Measurements from ENCODE around the gene VARS1.
"Not testable (repeated sequence)": the region's sequence is repeated elsewhere in the genome, so short reads cannot be mapped to it uniquely, and the experiment has no call there.

The VARS1 gene

DNA sequence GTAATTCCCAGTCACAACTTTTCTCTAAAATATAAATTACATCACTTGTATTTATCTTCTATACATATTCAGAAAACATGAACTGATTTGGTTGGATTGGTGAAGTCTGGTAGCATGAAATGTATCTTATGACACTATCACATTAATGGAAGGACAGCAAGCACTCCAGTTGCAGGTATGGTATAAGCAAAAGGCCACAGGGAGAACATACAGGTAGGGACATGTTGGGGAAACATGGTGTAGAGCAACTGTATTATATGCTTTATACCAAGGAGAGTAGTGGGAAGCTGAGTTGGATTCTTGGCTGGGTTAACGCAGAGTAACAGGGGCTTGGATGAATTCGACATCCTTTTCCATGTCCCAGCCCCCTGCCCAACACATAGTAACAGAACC is 1.4 kb upstream of the VARS1 start:
- no peak overlapping the region for H3K4me3 ChIP-seq (ENCODE audit: low read depth, low read length)
- DNase-seq (ENCODE audit: low read depth), result no peak
- TF ChIP-seq, protein P1, sequence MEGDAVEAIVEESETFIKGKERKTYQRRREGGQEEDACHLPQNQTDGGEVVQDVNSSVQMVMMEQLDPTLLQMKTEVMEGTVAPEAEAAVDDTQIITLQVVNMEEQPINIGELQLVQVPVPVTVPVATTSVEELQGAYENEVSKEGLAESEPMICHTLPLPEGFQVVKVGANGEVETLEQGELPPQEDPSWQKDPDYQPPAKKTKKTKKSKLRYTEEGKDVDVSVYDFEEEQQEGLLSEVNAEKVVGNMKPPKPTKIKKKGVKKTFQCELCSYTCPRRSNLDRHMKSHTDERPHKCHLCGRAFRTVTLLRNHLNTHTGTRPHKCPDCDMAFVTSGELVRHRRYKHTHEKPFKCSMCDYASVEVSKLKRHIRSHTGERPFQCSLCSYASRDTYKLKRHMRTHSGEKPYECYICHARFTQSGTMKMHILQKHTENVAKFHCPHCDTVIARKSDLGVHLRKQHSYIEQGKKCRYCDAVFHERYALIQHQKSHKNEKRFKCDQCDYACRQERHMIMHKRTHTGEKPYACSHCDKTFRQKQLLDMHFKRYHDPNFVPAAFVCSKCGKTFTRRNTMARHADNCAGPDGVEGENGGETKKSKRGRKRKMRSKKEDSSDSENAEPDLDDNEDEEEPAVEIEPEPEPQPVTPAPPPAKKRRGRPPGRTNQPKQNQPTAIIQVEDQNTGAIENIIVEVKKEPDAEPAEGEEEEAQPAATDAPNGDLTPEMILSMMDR (IDR thresholded peaks at IDR 0.05; ENCODE audit: control insufficient read depth, extremely low read depth, insufficient read depth), result no peak

DNA sequence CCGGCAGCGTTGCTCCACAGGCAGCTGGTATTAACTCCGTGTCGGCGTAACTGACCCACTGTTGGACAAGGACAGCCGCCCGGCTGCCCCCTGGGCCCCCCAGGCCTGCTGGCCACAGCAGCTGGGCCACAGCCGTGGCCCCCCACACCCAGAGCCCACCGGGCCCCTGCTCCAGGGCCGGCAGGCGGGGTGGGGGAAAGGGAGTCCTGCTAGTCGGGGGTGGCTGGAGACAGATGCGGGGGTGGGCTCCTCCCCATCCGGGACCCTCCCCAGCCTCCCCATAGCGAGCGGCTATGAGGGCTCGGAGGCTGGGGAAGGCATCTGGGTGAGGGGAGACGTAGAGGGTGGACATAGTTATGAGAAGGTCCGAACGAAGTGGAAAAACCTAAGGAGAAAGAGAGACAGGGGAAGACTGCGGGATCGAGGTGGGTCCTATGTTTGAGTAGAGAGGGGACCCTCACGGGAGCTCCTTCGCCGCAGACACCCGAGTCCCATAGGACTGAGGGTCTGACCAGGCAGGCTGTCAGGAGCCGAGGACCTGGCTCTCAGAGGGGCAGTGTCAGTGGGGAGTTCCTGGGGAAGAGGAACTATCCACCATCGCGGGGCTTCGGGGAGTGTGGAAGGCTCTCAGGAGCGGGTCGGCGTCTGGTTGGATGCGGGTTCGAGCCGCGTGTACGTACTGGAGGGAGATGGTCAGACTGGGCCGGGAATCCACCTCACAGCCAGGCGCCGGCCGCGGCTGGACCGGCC is 511 bp downstream of the VARS1 start:
- H3K4me3 ChIP-seq (ENCODE audit: low read depth, low read length), result peak overlapping the region; percentile 99
- DNase-seq (ENCODE audit: low read depth), result no peak
- TF ChIP-seq, protein P1 (IDR thresholded peaks at IDR 0.05; ENCODE audit: control insufficient read depth, extremely low read depth, insufficient read depth), result no peak

DNA sequence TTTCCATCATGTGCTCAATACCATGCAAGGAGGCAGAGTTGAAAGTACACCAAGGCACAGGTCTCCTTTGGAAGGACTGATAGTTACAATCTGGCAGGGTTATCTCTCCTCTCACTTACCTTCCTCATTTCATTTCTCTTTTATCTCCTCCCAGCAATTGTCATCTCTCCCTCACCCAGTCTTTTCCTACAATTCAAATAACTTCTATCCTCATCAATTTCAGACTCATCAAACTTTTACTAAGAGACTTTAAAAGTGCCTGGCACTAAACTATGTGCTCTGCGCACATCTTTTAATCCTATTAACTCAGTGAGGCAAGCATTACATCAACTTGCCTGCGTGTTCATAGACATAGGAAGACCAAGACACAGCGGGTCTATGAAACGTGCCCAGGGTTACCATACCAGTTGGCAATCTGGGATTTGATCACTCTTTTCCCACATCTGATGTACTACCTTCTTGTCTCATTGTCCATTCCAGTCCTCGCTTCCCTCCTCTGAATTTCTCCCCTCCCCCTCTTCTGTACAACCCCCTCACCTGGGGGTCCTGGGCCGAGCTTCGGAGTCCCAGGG is 1.2 kb downstream of the VARS1 start:
- no peak for DNase-seq (ENCODE audit: low read depth)
- TF ChIP-seq, protein P1 (IDR thresholded peaks at IDR 0.05; ENCODE audit: control insufficient read depth, extremely low read depth, insufficient read depth), result no peak
- H3K4me3 ChIP-seq (ENCODE audit: low read depth, low read length), result peak overlapping the region; percentile 99

DNA sequence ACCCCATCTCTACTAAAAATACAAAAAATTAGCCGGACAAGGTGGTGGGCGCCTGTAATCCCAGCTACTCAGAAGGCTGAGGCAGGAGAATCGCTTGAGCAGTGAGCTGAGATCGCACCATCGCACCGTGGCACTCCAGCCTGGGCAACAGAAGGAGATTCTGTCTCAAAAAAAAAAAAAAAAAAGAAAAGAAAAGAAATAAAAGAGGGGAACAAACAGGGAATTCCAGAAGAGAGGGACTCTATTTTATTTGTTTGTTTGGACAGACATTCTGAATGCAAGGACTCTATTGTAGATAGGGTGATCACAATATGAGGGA is 1.7 kb downstream of the VARS1 start:
- H3K4me3 ChIP-seq (ENCODE audit: low read depth, low read length), result peak overlapping the region; percentile 99
- not testable (repeated sequence) for DNase-seq (ENCODE audit: low read depth)

DNA sequence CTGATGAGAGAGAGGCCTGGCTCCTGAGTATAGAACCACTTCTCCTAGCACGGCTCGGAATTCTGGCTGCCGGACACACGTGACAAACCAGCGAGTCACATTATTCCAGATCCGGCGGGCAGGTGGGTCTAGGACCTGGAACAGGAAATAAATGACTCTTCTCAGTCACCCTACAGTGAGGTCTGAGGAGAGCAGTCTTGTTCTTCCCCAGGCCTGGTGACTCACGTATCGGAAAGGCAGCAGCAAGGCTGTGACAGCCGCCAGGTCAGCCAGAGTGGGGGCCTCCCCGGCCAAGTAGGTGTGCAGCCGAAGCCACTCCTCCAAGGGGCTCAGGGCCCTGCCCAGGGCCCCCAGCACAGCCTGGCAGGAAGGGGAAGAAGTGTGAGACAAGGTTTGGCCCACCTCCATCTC is 2.8 kb downstream of the VARS1 start:
- no peak overlapping the region for H3K4me3 ChIP-seq (ENCODE audit: low read depth, low read length)
- TF ChIP-seq, protein P1 (IDR thresholded peaks at IDR 0.05; ENCODE audit: control insufficient read depth, extremely low read depth, insufficient read depth), result no peak
- no peak for DNase-seq (ENCODE audit: low read depth)

DNA sequence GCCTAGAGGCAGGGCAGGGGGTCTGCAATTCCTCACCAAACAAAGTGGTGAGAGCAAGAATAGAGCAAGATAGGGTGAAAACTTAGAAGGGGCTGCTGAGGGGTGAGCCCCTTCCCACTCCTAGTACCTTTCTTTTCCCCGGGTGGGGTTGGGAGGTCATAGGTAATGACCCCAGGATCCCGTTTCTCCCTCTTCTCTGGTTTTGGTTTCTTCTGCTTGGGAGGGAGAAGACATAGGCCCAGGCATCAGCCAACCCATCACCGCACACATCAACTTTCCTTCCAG is 3.5 kb downstream of the VARS1 start:
- H3K4me3 ChIP-seq (ENCODE audit: low read depth, low read length), result no peak overlapping the region
- DNase-seq (ENCODE audit: low read depth), result no peak
- TF ChIP-seq, protein P1 (IDR thresholded peaks at IDR 0.05; ENCODE audit: control insufficient read depth, extremely low read depth, insufficient read depth), result no peak

DNA sequence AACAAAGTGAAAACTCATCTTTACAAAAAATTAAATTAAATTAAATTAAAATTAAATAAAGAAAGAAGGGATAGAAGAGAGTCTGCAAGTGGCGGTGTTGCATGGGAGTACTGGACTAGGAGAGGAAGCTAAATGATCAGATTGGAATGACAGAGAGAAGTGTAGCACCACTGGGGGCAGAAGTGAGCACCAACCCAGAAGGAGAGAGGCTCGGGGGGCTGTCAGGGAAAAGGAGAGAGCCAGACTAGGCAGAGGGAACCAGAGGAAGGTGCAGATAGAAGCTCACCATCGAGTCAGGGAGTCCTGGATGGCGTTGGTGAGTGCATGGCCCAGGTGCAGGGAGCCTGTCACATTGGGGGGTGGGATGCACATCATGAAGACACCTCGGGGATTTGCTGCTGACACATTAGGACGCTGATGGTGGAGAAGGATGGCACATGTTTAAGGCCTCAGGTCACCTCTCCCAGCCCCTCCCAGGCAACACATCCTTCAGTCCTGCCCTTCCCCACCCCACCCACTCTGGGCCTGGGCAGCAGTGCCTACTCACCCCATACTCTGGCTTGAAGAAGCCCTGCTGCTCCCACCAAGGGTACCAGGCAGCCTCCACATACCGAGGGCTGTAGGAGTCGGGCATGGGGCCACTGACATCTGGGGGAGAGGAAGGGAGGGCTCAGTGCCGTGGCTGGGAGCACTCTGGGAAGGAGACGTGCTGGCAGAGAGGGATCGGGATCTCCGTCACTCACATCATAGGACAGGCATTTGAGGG is 4.0 kb downstream of the VARS1 start:
- H3K4me3 ChIP-seq (ENCODE audit: low read depth, low read length), result no peak overlapping the region
- no peak for DNase-seq (ENCODE audit: low read depth)
- TF ChIP-seq, protein P1 (IDR thresholded peaks at IDR 0.05; ENCODE audit: control insufficient read depth, extremely low read depth, insufficient read depth), result peak; percentile 57

Measured in LNCaP clone FGC (cell line).